ENCODE measurements around the gene COL6A1. TPM values are rescaled to one million over a fixed set of nuclear protein-coding genes. Genes with fewer than 3 reads are reported as not detected.

COL6A1 gene
- total RNA-seq: 1.9 and 12.9 TPM in 2 replicates

- DNase-seq (ENCODE audit: low read depth) (peak; percentile 27), FAIRE-seq (no peak)
- no peak for TF ChIP-seq CTCF (IDR thresholded peaks at IDR 0.05; ENCODE audit: insufficient read depth, low read length, severe bottlenecking)
- peak within 1 kb of the TSS; percentile 33 for H3K4me3 ChIP-seq (ENCODE audit: low read depth, low read length)
- H3K36me3 ChIP-seq (ENCODE audit: control insufficient read depth, insufficient read depth, low read length): no peaks in the 10 kb centered on the region
- H3K27me3 ChIP-seq (ENCODE audit: control insufficient read depth, insufficient read depth, low read length): peaks cover 7% of the 10 kb centered on the region
These were observed at the start of gene COL6A1 for GRCh38 chr21:45981151-45982091. COL6A1 (plus strand) TSS chr21:45981770; CDS start chr21:45981851, 81 bp downstream.

- Histone ChIP-seq H3K4me3 (ENCODE audit: low read depth, low read length) (no peak overlapping the region), H3K36me3 (ENCODE audit: control insufficient read depth, insufficient read depth, low read length) (no peaks in the 10 kb centered on the region), H3K27me3 (ENCODE audit: control insufficient read depth, insufficient read depth, low read length) (no peaks in the 10 kb centered on the region)
- DNase-seq (ENCODE audit: low read depth) (no peak), FAIRE-seq (no peak)
- TF ChIP-seq CTCF (IDR thresholded peaks at IDR 0.05; ENCODE audit: insufficient read depth, low read length, severe bottlenecking): no peak
These were observed 48.6 kb upstream of the COL6A1 start for GRCh38 chr21:45932922-45933502.

- FAIRE-seq (no peak), DNase-seq (ENCODE audit: low read depth) (no peak)
- TF ChIP-seq CTCF (IDR thresholded peaks at IDR 0.05; ENCODE audit: insufficient read depth, low read length, severe bottlenecking): no peak
- no peaks in the 10 kb centered on the region for H3K27me3 ChIP-seq (ENCODE audit: control insufficient read depth, insufficient read depth, low read length)
- no peaks in the 10 kb centered on the region for H3K36me3 ChIP-seq (ENCODE audit: control insufficient read depth, insufficient read depth, low read length)
- no peak overlapping the region for H3K4me3 ChIP-seq (ENCODE audit: low read depth, low read length)
These were observed 47.5 kb upstream of the COL6A1 start for GRCh38 chr21:45934085-45934484.

- no peaks in the 10 kb centered on the region for H3K36me3 ChIP-seq (ENCODE audit: control insufficient read depth, insufficient read depth, low read length)
- H3K4me3 ChIP-seq (ENCODE audit: low read depth, low read length): no peak overlapping the region
- no peak for TF ChIP-seq CTCF (IDR thresholded peaks at IDR 0.05; ENCODE audit: insufficient read depth, low read length, severe bottlenecking)
- H3K27me3 ChIP-seq (ENCODE audit: control insufficient read depth, insufficient read depth, low read length): no peaks in the 10 kb centered on the region
- FAIRE-seq (no peak), DNase-seq (ENCODE audit: low read depth) (no peak)
These were observed 47.0 kb upstream of the COL6A1 start for GRCh38 chr21:45934554-45934953.

GRCh38 chr21:45935628-45936027 lies 45.9 kb upstream of the COL6A1 start:
- Histone ChIP-seq H3K27me3 (ENCODE audit: control insufficient read depth, insufficient read depth, low read length) (no peaks in the 10 kb centered on the region), H3K4me3 (ENCODE audit: low read depth, low read length) (no peak overlapping the region), H3K36me3 (ENCODE audit: control insufficient read depth, insufficient read depth, low read length) (no peaks in the 10 kb centered on the region)
- FAIRE-seq (no peak), DNase-seq (ENCODE audit: low read depth) (no peak)
- no peak for TF ChIP-seq CTCF (IDR thresholded peaks at IDR 0.05; ENCODE audit: insufficient read depth, low read length, severe bottlenecking)

Data from bronchial epithelial cell (primary cell).